H9 (cell line): Measurements from ENCODE around the gene SLC6A3. TPM values are rescaled to one million over a fixed set of nuclear protein-coding genes. Genes with fewer than 3 reads are reported as not detected.

ENCODE experiments used
- DNase-seq: peaks from one replicate; pipeline ENCODE4 v3.0.0-alpha.2; 2017
- H2AFZ ChIP-seq: one replicate; pipeline ENCODE4 v1.6.1; 2013; ENCODE audit warnings: mild to moderate bottlenecking, low read length, control low read depth, moderate library complexity
- H2AK5ac ChIP-seq: 2 replicates; pipeline ENCODE4 v1.6.1; 2013; ENCODE audit warnings: low read length, control low read depth, mixed read lengths; ENCODE audit not compliant: insufficient read length
- H2BK120ac ChIP-seq: one replicate; pipeline ENCODE4 v1.6.1; 2013; ENCODE audit warnings: low read depth, mild to moderate bottlenecking, low read length, control low read depth, inconsistent platforms; ENCODE audit not compliant: poor library complexity, severe bottlenecking
- H2BK12ac ChIP-seq: 2 replicates; pipeline ENCODE4 v1.6.1; 2013; ENCODE audit warnings: low read length, control low read depth, mixed read lengths, low read depth; ENCODE audit not compliant: insufficient read length
- H2BK15ac ChIP-seq: 2 replicates; pipeline ENCODE4 v1.6.1; 2013; ENCODE audit warnings: low read depth, low read length, control low read depth
- H2BK20ac ChIP-seq: one replicate; pipeline ENCODE4 v1.6.1; 2013; ENCODE audit warnings: low read depth, mild to moderate bottlenecking, low read length, control low read depth, inconsistent platforms; ENCODE audit not compliant: poor library complexity, severe bottlenecking
- H2BK5ac ChIP-seq: 2 replicates; pipeline ENCODE4 v1.6.1; 2013; ENCODE audit warnings: low read length, control low read depth, mixed read lengths; ENCODE audit not compliant: insufficient read length
- H3K14ac ChIP-seq: 2 replicates; pipeline ENCODE4 v1.6.1; 2013; ENCODE audit warnings: low read length, control low read depth; ENCODE audit not compliant: insufficient read depth
- H3K18ac ChIP-seq: 2 replicates; pipeline ENCODE4 v1.6.1; 2013; ENCODE audit warnings: low read depth, mild to moderate bottlenecking, mixed read lengths, low read length, control low read depth; ENCODE audit not compliant: insufficient read length
- H3K23ac ChIP-seq: 2 replicates; pipeline ENCODE4 v1.6.1; 2013; ENCODE audit warnings: low read length, control low read depth, mixed read lengths, low read depth; ENCODE audit not compliant: insufficient read length
- H3K23me2 ChIP-seq: 2 replicates; pipeline ENCODE4 v1.6.1; 2013; ENCODE audit warnings: low read depth, mild to moderate bottlenecking, mixed read lengths, low read length, control low read depth; ENCODE audit not compliant: insufficient read length, poor library complexity, severe bottlenecking
- H3K27ac ChIP-seq: 2 replicates; pipeline ENCODE4 v1.5.1; 2013; ENCODE audit warnings: low read length, control low read depth, mixed read lengths, low read depth; ENCODE audit not compliant: insufficient read length
- H3K27me3 ChIP-seq: 2 replicates; pipeline ENCODE4 v1.6.1; 2013; ENCODE audit warnings: low read length, control low read depth, inconsistent platforms; ENCODE audit not compliant: insufficient read depth
- H3K4ac ChIP-seq: 2 replicates; pipeline ENCODE4 v1.6.1; 2013; ENCODE audit warnings: low read depth, mild to moderate bottlenecking, control low read depth, inconsistent platforms, low read length, moderate library complexity
- H3K4me1 ChIP-seq: 2 replicates; pipeline ENCODE4 v1.6.1; 2013; ENCODE audit warnings: low read length, control low read depth, inconsistent platforms; ENCODE audit not compliant: insufficient read depth
- H3K4me2 ChIP-seq: 2 replicates; pipeline ENCODE4 v1.6.1; 2013; ENCODE audit warnings: low read length, control low read depth, mixed read lengths; ENCODE audit not compliant: insufficient read length, insufficient read depth
- H3K56ac ChIP-seq: 2 replicates; pipeline ENCODE4 v1.6.1; 2013; ENCODE audit warnings: low read depth, mild to moderate bottlenecking, mixed read lengths, low read length, control low read depth; ENCODE audit not compliant: insufficient read length
- H3K79me1 ChIP-seq: 2 replicates; pipeline ENCODE4 v1.6.1; 2013; ENCODE audit warnings: low read depth, mild to moderate bottlenecking, moderate library complexity, low read length, control low read depth, inconsistent platforms; ENCODE audit not compliant: insufficient read depth, poor library complexity, severe bottlenecking
- H3K79me2 ChIP-seq: 2 replicates; pipeline ENCODE4 v1.6.1; 2013; ENCODE audit warnings: low read length, control low read depth, inconsistent platforms; ENCODE audit not compliant: insufficient read depth
- H3K9ac ChIP-seq: 2 replicates; pipeline ENCODE4 v1.6.1; 2013; ENCODE audit warnings: low read length, control low read depth, mixed read lengths; ENCODE audit not compliant: insufficient read length; ENCODE audit errors: extremely low read depth
- H3K9me3 ChIP-seq: one replicate; pipeline ENCODE4 v1.6.1; 2013; ENCODE audit warnings: low read depth, low read length, inconsistent platforms; ENCODE audit not compliant: control insufficient read depth
- H3T11ph ChIP-seq: one replicate; pipeline ENCODE4 v1.6.1; 2013; ENCODE audit warnings: mild to moderate bottlenecking, low read length, control low read depth, inconsistent platforms
- H4K20me1 ChIP-seq: one replicate; pipeline ENCODE4 v1.6.1; 2013; ENCODE audit not compliant: control insufficient read depth, insufficient read length, insufficient read depth
- H4K5ac ChIP-seq: 2 replicates; pipeline ENCODE4 v1.6.1; 2013; ENCODE audit warnings: low read depth, mild to moderate bottlenecking, mixed read lengths, low read length, control low read depth; ENCODE audit not compliant: insufficient read length
- H4K8ac ChIP-seq: replicated peaks from 2 replicates; pipeline ENCODE4 v1.6.1; 2013; ENCODE audit warnings: low read length, control low read depth, mixed read lengths, low read depth; ENCODE audit not compliant: insufficient read length
- H4K91ac ChIP-seq: 2 replicates; pipeline ENCODE4 v1.6.1; 2013; ENCODE audit warnings: low read depth, mild to moderate bottlenecking, moderate library complexity, mixed read lengths, low read length, control low read depth; ENCODE audit not compliant: insufficient read length
- H3K27ac Mint-ChIP-seq, 3 experiments: 2 replicates in 2 of 3; 3 replicates in 1 of 3; pipeline ENCODE4 v1.8.0; 2020 to 2021; ENCODE audit warnings: mixed read lengths in 3 of 3, mild to moderate bottlenecking in 1 of 3, moderate library complexity in 1 of 3
- H3K27me3 Mint-ChIP-seq: 2 replicates; pipeline ENCODE4 v1.8.0; 2021; ENCODE audit warnings: low read depth, mild to moderate bottlenecking, moderate library complexity, mixed read lengths
- H3K36me3 Mint-ChIP-seq, 3 experiments: 2 replicates in 2 of 3; 3 replicates in 1 of 3; pipeline ENCODE4 v1.8.0; 2020 to 2021; ENCODE audit warnings: low read depth in 3 of 3, mixed read lengths in 3 of 3; ENCODE audit not compliant: insufficient read depth in 1 of 3
- H3K4me1 Mint-ChIP-seq, 2 experiments: 2 replicates each; pipeline ENCODE4 v1.8.0; 2020; ENCODE audit warnings: mixed read lengths in 2 of 2
- H3K4me3 Mint-ChIP-seq, 2 experiments: 2 replicates in 1 of 2; 3 replicates in 1 of 2; pipeline ENCODE4 v1.8.0; 2020 to 2021; ENCODE audit warnings: mild to moderate bottlenecking in 2 of 2, mixed read lengths in 2 of 2, moderate library complexity in 1 of 2
- H3K9me3 Mint-ChIP-seq, 2 experiments: 2 replicates in 1 of 2; 3 replicates in 1 of 2; pipeline ENCODE4 v1.8.0; 2020; ENCODE audit warnings: mild to moderate bottlenecking in 2 of 2, mixed read lengths in 2 of 2, moderate library complexity in 1 of 2
- WGBS: extraction: QIAGEN DNeasy Blood & Tissue Kit; methylation state at CpG from one replicate; pipeline ENCODE4 v1.1.7; 2013; ENCODE audit warnings: missing lambda C conversion rate, low lambda C conversion rate, mixed read lengths; ENCODE audit not compliant: insufficient read length; ENCODE audit errors: extremely low coverage; 5-methylcytosine and 5-hydroxymethylcytosine counted together
- total RNA-seq: library from RNA; stranded (reverse); gene quantifications from 2 replicates; pipeline ENCODE4 v1.2.1, GENCODE V29; 2021
- TF ChIP-seq, protein P1 (sequence below): fragments of 200-600 bp; sonication (generic); conservative IDR thresholded peaks from 3 replicates; pipeline ENCODE4 v1.8.0; 2021; ENCODE audit warnings: antibody characterized with exemption, mild to moderate bottlenecking

The SLC6A3 gene
- total RNA-seq, 1 experiment from 2014 or later: 0.61 TPM

DNA sequence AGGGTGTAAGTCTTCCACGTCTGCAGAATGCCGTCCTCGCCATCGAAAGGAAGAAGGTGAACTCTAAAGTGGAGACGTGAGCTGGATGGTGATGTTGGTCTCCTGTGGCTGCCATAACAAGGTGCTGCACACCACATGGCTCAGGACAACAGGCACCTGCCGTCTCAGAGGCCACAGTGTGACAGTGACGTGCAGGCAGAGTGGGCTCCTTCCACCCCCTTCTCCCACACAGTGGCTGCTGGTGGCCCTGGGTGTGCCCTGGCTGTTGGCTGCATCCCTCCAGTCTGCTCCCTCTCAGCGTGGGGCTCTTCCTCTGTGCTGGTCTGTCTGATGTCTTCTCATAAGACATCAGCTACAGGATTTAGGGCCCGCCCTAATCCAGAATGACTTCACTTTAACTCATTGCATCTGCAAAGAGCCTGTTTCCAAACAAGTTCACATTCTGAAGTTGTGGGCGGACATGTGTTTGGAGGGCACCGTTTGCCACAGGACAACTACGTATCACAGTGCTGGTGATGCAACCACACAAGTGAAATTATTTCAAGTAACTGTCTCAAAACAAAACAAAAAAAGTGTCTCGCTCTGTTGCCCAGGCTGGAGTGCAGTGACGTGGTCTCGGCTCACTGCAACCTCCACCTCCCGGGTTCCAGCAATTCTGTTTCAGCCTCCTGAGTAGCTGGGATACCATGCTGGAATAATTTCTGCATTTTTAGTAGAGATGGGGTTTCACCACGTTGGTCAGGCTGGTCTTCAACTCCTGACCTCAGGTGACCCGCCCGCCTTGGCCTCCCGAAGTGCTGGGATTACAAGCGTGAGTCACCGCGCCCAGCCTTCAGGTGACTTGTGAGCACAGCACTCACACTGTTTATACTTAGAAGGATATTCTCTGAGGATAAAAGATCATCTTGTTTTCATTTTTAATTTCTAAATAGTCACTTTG, 69.1 kb downstream of the SLC6A3 start:
- no peak for DNase-seq
- no CpG with 5 or more reads among the region's 23 CpGs for WGBS
- Histone ChIP-seq H2AK5ac (no peak overlapping the region), H2BK5ac (no peak overlapping the region), H2BK15ac (no peak overlapping the region), H4K5ac (no peak overlapping the region), H3K27me3 (peaks cover 3% of the 10 kb centered on the region; the same call in 1 of the 2 replicates), H3K9ac (no peak overlapping the region), H3K23ac (no peak overlapping the region), H4K8ac (no peak overlapping the region), H3K79me2 (no peaks in the 10 kb centered on the region), H3K4me2 (no peak overlapping the region), H3K14ac (no peak overlapping the region), H3K79me1 (no peaks in the 10 kb centered on the region), H2BK120ac (no peak overlapping the region), H3K18ac (no peak overlapping the region), H2AFZ (no peak overlapping the region), H3T11ph (no peak overlapping the region), H2BK12ac (no peak overlapping the region), H3K4ac (no peak overlapping the region), H3K23me2 (no peaks in the 10 kb centered on the region), H2BK20ac (no peak overlapping the region), H4K20me1 (no peaks in the 10 kb centered on the region), H4K91ac (no peak overlapping the region), H3K27ac (no peak overlapping the region), H3K4me1 (no peaks in the 10 kb centered on the region; the same call in none of the 2 replicates), H3K56ac (no peak overlapping the region), H3K9me3 (no peaks in the 10 kb centered on the region)
- H3K36me3 Mint-ChIP-seq: peaks cover 0 to 10% (median 2%) of the 10 kb centered on the region in 3 experiments; a peak in 4 of 7 replicates
- no peak overlapping the region for H3K4me3 Mint-ChIP-seq
- TF ChIP-seq, protein P1, sequence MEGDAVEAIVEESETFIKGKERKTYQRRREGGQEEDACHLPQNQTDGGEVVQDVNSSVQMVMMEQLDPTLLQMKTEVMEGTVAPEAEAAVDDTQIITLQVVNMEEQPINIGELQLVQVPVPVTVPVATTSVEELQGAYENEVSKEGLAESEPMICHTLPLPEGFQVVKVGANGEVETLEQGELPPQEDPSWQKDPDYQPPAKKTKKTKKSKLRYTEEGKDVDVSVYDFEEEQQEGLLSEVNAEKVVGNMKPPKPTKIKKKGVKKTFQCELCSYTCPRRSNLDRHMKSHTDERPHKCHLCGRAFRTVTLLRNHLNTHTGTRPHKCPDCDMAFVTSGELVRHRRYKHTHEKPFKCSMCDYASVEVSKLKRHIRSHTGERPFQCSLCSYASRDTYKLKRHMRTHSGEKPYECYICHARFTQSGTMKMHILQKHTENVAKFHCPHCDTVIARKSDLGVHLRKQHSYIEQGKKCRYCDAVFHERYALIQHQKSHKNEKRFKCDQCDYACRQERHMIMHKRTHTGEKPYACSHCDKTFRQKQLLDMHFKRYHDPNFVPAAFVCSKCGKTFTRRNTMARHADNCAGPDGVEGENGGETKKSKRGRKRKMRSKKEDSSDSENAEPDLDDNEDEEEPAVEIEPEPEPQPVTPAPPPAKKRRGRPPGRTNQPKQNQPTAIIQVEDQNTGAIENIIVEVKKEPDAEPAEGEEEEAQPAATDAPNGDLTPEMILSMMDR: no peak
- H3K9me3 Mint-ChIP-seq: peaks cover 11 to 12% of the 10 kb centered on the region in 2 experiments
- H3K27ac Mint-ChIP-seq: no peak overlapping the region
- H3K4me1 Mint-ChIP-seq: peaks cover 6 to 9% of the 10 kb centered on the region in 2 experiments
- H3K27me3 Mint-ChIP-seq: peaks cover 64% of the 10 kb centered on the region
